ENCODE measurements around the gene SPINK4. TPM values are rescaled to one million over a fixed set of nuclear protein-coding genes. Genes with fewer than 3 reads are reported as not detected.

SPINK4 gene
- polyA plus RNA-seq, 1 donor (not counting 4 experiments of a cell fraction or from before 2014, with no cell fraction given), result not detected

GRCh38 chr9:33249087-33249658 lies 9.2 kb downstream of the SPINK4 start:
- Histone ChIP-seq H2AFZ (ENCODE audit: control insufficient read depth, low read length) (no peak overlapping the region), H3K4me1 (ENCODE audit: control insufficient read depth, extremely low read depth, insufficient read depth, low read length) (peaks cover 9% of the 10 kb centered on the region), H3K4me3 (ENCODE audit: control insufficient read depth in 2 of 3, extremely low read depth in 1 of 3, insufficient read depth in 2 of 3, low read depth in 1 of 3, low read length in 3 of 3) (no peak overlapping the region), H3K4me2 (ENCODE audit: control insufficient read depth, extremely low read depth, insufficient read depth, low read depth, low read length) (no peak overlapping the region), H4K20me1 (ENCODE audit: control insufficient read depth, extremely low read depth, insufficient read depth, low read length) (no peaks in the 10 kb centered on the region), H3K9me3 (ENCODE audit: control insufficient read depth, low read depth, low read length) (no peaks in the 10 kb centered on the region), H3K27ac (ENCODE audit: control insufficient read depth, insufficient read depth, low read length) (no peak overlapping the region), H3K27me3 (ENCODE audit: control insufficient read depth, extremely low read depth, insufficient read depth, low read length) (no peaks in the 10 kb centered on the region), H3K36me3 (ENCODE audit: control insufficient read depth in 2 of 2, extremely low read depth in 1 of 2, insufficient read depth in 2 of 2, low read length in 2 of 2) (peaks cover 7 to 12% of the 10 kb centered on the region in 2 experiments), H3K79me2 (ENCODE audit: control insufficient read depth, insufficient read depth, low read length) (no peaks in the 10 kb centered on the region), H3K9me1 (ENCODE audit: control insufficient read depth, extremely low read depth, insufficient read depth, low read length) (no peaks in the 10 kb centered on the region), H3K9ac (ENCODE audit: control insufficient read depth, extremely low read depth, insufficient read depth, low read length) (no peak overlapping the region)
- DNase-seq (ENCODE audit: low read depth, low spot score) (no peak), FAIRE-seq (no peak)
- TF ChIP-seq EZH2 (IDR thresholded peaks at IDR 0.05; ENCODE audit: low read length) (no peak), CTCF (optimal IDR thresholded peaks at IDR 0.05 in 1 of 3, IDR thresholded peaks at IDR 0.05 in 1 of 3, conservative IDR thresholded peaks at IDR 0.05 in 1 of 3; ENCODE audit: extremely low read depth in 1 of 3, insufficient read depth in 2 of 3, low read length in 3 of 3) (no peak)
- dilution Hi-C loops (cut with MboI; ENCODE audit: extremely low pct_ligation_motif_present, low sequenced_read_pairs), result no loop called here

GRCh38 chr9:33249983-33250382 lies 10.0 kb downstream of the SPINK4 start:
- no peak for DNase-seq (ENCODE audit: low read depth, low spot score)
- peak; percentile 32 for FAIRE-seq
- H3K9me3 ChIP-seq (ENCODE audit: control insufficient read depth, low read depth, low read length), result no peaks in the 10 kb centered on the region
- no peak overlapping the region for H3K4me2 ChIP-seq (ENCODE audit: control insufficient read depth, extremely low read depth, insufficient read depth, low read depth, low read length)
- H3K79me2 ChIP-seq (ENCODE audit: control insufficient read depth, insufficient read depth, low read length), result no peaks in the 10 kb centered on the region
- dilution Hi-C loops (cut with MboI; ENCODE audit: extremely low pct_ligation_motif_present, low sequenced_read_pairs), result no loop called here
- H3K27me3 ChIP-seq (ENCODE audit: control insufficient read depth, extremely low read depth, insufficient read depth, low read length), result no peaks in the 10 kb centered on the region
- no peak overlapping the region for H3K4me3 ChIP-seq (ENCODE audit: control insufficient read depth in 2 of 3, extremely low read depth in 1 of 3, insufficient read depth in 2 of 3, low read depth in 1 of 3, low read length in 3 of 3)
- no peak overlapping the region for H2AFZ ChIP-seq (ENCODE audit: control insufficient read depth, low read length)
- H3K4me1 ChIP-seq (ENCODE audit: control insufficient read depth, extremely low read depth, insufficient read depth, low read length), result peaks cover 9% of the 10 kb centered on the region
- H3K9me1 ChIP-seq (ENCODE audit: control insufficient read depth, extremely low read depth, insufficient read depth, low read length), result no peaks in the 10 kb centered on the region
- H3K27ac ChIP-seq (ENCODE audit: control insufficient read depth, insufficient read depth, low read length), result peak overlapping the region; percentile 38
- H4K20me1 ChIP-seq (ENCODE audit: control insufficient read depth, extremely low read depth, insufficient read depth, low read length), result no peaks in the 10 kb centered on the region
- H3K9ac ChIP-seq (ENCODE audit: control insufficient read depth, extremely low read depth, insufficient read depth, low read length), result no peak overlapping the region
- TF ChIP-seq EZH2 (IDR thresholded peaks at IDR 0.05; ENCODE audit: low read length) (no peak), CTCF (optimal IDR thresholded peaks at IDR 0.05 in 1 of 3, IDR thresholded peaks at IDR 0.05 in 1 of 3, conservative IDR thresholded peaks at IDR 0.05 in 1 of 3; ENCODE audit: extremely low read depth in 1 of 3, insufficient read depth in 2 of 3, low read length in 3 of 3) (no peak)
- H3K36me3 ChIP-seq (ENCODE audit: control insufficient read depth in 2 of 2, extremely low read depth in 1 of 2, insufficient read depth in 2 of 2, low read length in 2 of 2), result peaks cover 14 to 20% of the 10 kb centered on the region in 2 experiments
